Measurements from ENCODE around the gene EML1. TPM values are rescaled to one million over a fixed set of nuclear protein-coding genes. Genes with fewer than 3 reads are reported as not detected.

EML1 gene
- total RNA-seq, 2 donors from 2014 or later: 2.4 to 2.6 TPM

GRCh38 chr14:99871771-99872170 is 78.6 kb downstream of the EML1 start:
- no peak for ATAC-seq (replicated peaks in 1 of 2)
- H3K27ac Mint-ChIP-seq: no peak overlapping the region
- H3K9me3 Mint-ChIP-seq: no peaks in the 10 kb centered on the region
- H3K4me3 Mint-ChIP-seq: no peak overlapping the region
- DNase-seq: no peak
- H3K36me3 Mint-ChIP-seq (ENCODE audit: insufficient read depth in 2 of 2): no peaks in the 10 kb centered on the region
- H3K4me1 Mint-ChIP-seq (ENCODE audit: low read depth): no peaks in the 10 kb centered on the region
- H3K27me3 Mint-ChIP-seq (ENCODE audit: low read depth): peaks cover 69% of the 10 kb centered on the region

- Mint-ChIP-seq H3K9me3 (no peaks in the 10 kb centered on the region), H3K27ac (no peak overlapping the region), H3K4me1 (ENCODE audit: low read depth) (no peaks in the 10 kb centered on the region), H3K4me3 (no peak overlapping the region), H3K36me3 (ENCODE audit: insufficient read depth in 2 of 2) (no peaks in the 10 kb centered on the region), H3K27me3 (ENCODE audit: low read depth) (peaks cover 62% of the 10 kb centered on the region)
- ATAC-seq (replicated peaks in 1 of 2) (no peak), DNase-seq (no peak)
Observed at GRCh38 chr14:99872786-99873440, 79.7 kb downstream of the EML1 start.

GRCh38 chr14:99873653-99874052 is 80.4 kb downstream of the EML1 start:
- Mint-ChIP-seq H3K27ac (no peak overlapping the region), H3K9me3 (no peaks in the 10 kb centered on the region), H3K36me3 (ENCODE audit: insufficient read depth in 2 of 2) (no peaks in the 10 kb centered on the region), H3K4me3 (no peak overlapping the region), H3K4me1 (ENCODE audit: low read depth) (no peaks in the 10 kb centered on the region), H3K27me3 (ENCODE audit: low read depth) (peaks cover 63% of the 10 kb centered on the region)
- ATAC-seq (replicated peaks in 1 of 2): no peak
- DNase-seq: no peak

GRCh38 chr14:99874306-99874705 is 81.1 kb downstream of the EML1 start:
- ATAC-seq (replicated peaks in 1 of 2): no peak
- Mint-ChIP-seq H3K4me1 (ENCODE audit: low read depth) (no peaks in the 10 kb centered on the region), H3K4me3 (no peak overlapping the region), H3K27me3 (ENCODE audit: low read depth) (peaks cover 59% of the 10 kb centered on the region), H3K9me3 (no peaks in the 10 kb centered on the region), H3K36me3 (ENCODE audit: insufficient read depth in 2 of 2) (no peaks in the 10 kb centered on the region), H3K27ac (no peak overlapping the region)
- no peak for DNase-seq

GRCh38 chr14:99875421-99875820 is 82.2 kb downstream of the EML1 start:
- H3K36me3 Mint-ChIP-seq (ENCODE audit: insufficient read depth in 2 of 2): no peaks in the 10 kb centered on the region
- H3K27me3 Mint-ChIP-seq (ENCODE audit: low read depth): peaks cover 52% of the 10 kb centered on the region
- no peak for DNase-seq
- no peaks in the 10 kb centered on the region for H3K4me1 Mint-ChIP-seq (ENCODE audit: low read depth)
- H3K4me3 Mint-ChIP-seq: no peak overlapping the region
- H3K27ac Mint-ChIP-seq: no peak overlapping the region
- H3K9me3 Mint-ChIP-seq: no peaks in the 10 kb centered on the region
- ATAC-seq (replicated peaks in 1 of 2): no peak

- Mint-ChIP-seq H3K4me3 (no peak overlapping the region), H3K9me3 (no peaks in the 10 kb centered on the region), H3K27ac (no peak overlapping the region), H3K27me3 (ENCODE audit: low read depth) (peaks cover 52% of the 10 kb centered on the region), H3K36me3 (ENCODE audit: insufficient read depth in 2 of 2) (no peaks in the 10 kb centered on the region), H3K4me1 (ENCODE audit: low read depth) (no peaks in the 10 kb centered on the region)
- ATAC-seq (replicated peaks in 1 of 2) (no peak), DNase-seq (no peak)
Observed at GRCh38 chr14:99875836-99876235, 82.6 kb downstream of the EML1 start.

- ATAC-seq (replicated peaks in 1 of 2) (no peak), DNase-seq (no peak)
- H3K36me3 Mint-ChIP-seq (ENCODE audit: insufficient read depth in 2 of 2): no peaks in the 10 kb centered on the region
- no peak overlapping the region for H3K27ac Mint-ChIP-seq
- H3K9me3 Mint-ChIP-seq: no peaks in the 10 kb centered on the region
- no peaks in the 10 kb centered on the region for H3K4me1 Mint-ChIP-seq (ENCODE audit: low read depth)
- H3K4me3 Mint-ChIP-seq: no peak overlapping the region
- H3K27me3 Mint-ChIP-seq (ENCODE audit: low read depth): peaks cover 48% of the 10 kb centered on the region
Observed at GRCh38 chr14:99876406-99876805, 83.2 kb downstream of the EML1 start.

GRCh38 chr14:99878563-99878962 is 85.3 kb downstream of the EML1 start:
- H3K36me3 Mint-ChIP-seq (ENCODE audit: insufficient read depth in 2 of 2): no peaks in the 10 kb centered on the region
- H3K27me3 Mint-ChIP-seq (ENCODE audit: low read depth): peaks cover 30% of the 10 kb centered on the region
- H3K4me3 Mint-ChIP-seq: no peak overlapping the region
- no peaks in the 10 kb centered on the region for H3K9me3 Mint-ChIP-seq
- DNase-seq (no peak), ATAC-seq (replicated peaks in 1 of 2) (no peak)
- no peaks in the 10 kb centered on the region for H3K4me1 Mint-ChIP-seq (ENCODE audit: low read depth)
- no peak overlapping the region for H3K27ac Mint-ChIP-seq

- H3K27ac Mint-ChIP-seq: no peak overlapping the region
- DNase-seq (no peak), ATAC-seq (replicated peaks in 1 of 2) (no peak)
- no peaks in the 10 kb centered on the region for H3K9me3 Mint-ChIP-seq
- no peaks in the 10 kb centered on the region for H3K4me1 Mint-ChIP-seq (ENCODE audit: low read depth)
- H3K36me3 Mint-ChIP-seq (ENCODE audit: insufficient read depth in 2 of 2): no peaks in the 10 kb centered on the region
- H3K4me3 Mint-ChIP-seq: no peak overlapping the region
- peaks cover 22% of the 10 kb centered on the region for H3K27me3 Mint-ChIP-seq (ENCODE audit: low read depth)
Observed at GRCh38 chr14:99879401-99880295, 86.4 kb downstream of the EML1 start.

- no peak overlapping the region for H3K27ac Mint-ChIP-seq
- peaks cover 19% of the 10 kb centered on the region for H3K27me3 Mint-ChIP-seq (ENCODE audit: low read depth)
- DNase-seq: no peak
- no peaks in the 10 kb centered on the region for H3K36me3 Mint-ChIP-seq (ENCODE audit: insufficient read depth in 2 of 2)
- no peaks in the 10 kb centered on the region for H3K9me3 Mint-ChIP-seq
- no peaks in the 10 kb centered on the region for H3K4me1 Mint-ChIP-seq (ENCODE audit: low read depth)
- H3K4me3 Mint-ChIP-seq: no peak overlapping the region
- no peak for ATAC-seq (replicated peaks in 1 of 2)
Observed at GRCh38 chr14:99880651-99881420, 87.6 kb downstream of the EML1 start.

- Mint-ChIP-seq H3K9me3 (no peaks in the 10 kb centered on the region), H3K4me3 (no peak overlapping the region), H3K36me3 (ENCODE audit: insufficient read depth in 2 of 2) (no peaks in the 10 kb centered on the region), H3K4me1 (ENCODE audit: low read depth) (no peaks in the 10 kb centered on the region), H3K27ac (no peak overlapping the region), H3K27me3 (ENCODE audit: low read depth) (peaks cover 11% of the 10 kb centered on the region)
- peak in 1 of 2 donors; percentile 43 for ATAC-seq (replicated peaks in 1 of 2)
- peak in 1 of 2 donors; percentile 5 for DNase-seq
Observed at GRCh38 chr14:99883866-99884650, 90.8 kb downstream of the EML1 start.

GRCh38 chr14:99884834-99885648 is 91.8 kb downstream of the EML1 start:
- DNase-seq (peak; percentile 11 to 25), ATAC-seq (replicated peaks in 1 of 2) (peak; percentile 71 to 80)
- Mint-ChIP-seq H3K4me3 (no peak overlapping the region), H3K4me1 (ENCODE audit: low read depth) (no peaks in the 10 kb centered on the region), H3K9me3 (no peaks in the 10 kb centered on the region), H3K27ac (no peak overlapping the region), H3K36me3 (ENCODE audit: insufficient read depth in 2 of 2) (no peaks in the 10 kb centered on the region), H3K27me3 (ENCODE audit: low read depth) (peaks cover 11% of the 10 kb centered on the region)
